ENCODE measurements around the gene ADARB2. TPM values are rescaled to one million over a fixed set of nuclear protein-coding genes. Genes with fewer than 3 reads are reported as not detected.

Gene ADARB2
- total RNA-seq, 1 donor from 2014 or later = not detected

DNA sequence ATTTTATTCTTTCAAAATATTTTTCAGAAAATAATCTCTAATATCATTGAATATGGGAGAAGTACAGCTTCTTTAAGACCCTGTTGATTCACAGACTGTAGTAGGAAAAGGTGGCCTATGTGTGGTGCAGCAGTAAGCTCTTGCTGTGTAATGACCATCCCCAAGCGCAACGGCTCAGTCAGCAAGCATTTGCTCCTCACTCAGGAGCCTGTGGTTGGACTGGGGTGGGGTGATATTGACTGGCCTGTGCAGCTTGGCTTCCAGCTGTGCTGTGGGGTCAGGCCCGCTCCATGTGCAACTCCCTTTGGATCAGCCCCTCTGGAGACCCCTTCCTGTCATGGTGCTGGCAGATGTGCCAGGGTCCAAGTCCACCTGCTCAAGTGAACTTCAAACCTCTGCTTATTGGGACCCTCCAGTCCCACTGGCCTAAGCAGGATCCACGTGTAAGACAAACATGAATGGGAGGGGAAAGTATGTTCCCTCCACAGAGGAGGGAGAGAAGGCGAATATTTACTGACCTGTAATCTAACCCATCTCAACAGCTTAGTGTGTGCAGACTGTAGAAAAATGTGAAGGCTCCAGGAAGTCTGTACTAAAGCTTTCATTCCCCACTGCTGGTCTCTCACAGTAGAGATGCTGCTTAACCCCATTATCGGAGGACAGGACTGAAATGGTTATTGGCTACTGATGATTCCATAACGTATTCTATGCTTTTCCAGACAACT lies 441.4 kb downstream of the ADARB2 start:
- no peaks in the 10 kb centered on the region for H3K27me3 ChIP-seq
- intact Hi-C loops (cut with DNase I) = no loop called here
- no peaks in the 10 kb centered on the region for H3K36me3 ChIP-seq
- H3K4me3 ChIP-seq = no peak overlapping the region
- no peaks in the 10 kb centered on the region for H3K9me3 ChIP-seq
- no peak overlapping the region for H3K27ac ChIP-seq
- TF ChIP-seq, protein P1, sequence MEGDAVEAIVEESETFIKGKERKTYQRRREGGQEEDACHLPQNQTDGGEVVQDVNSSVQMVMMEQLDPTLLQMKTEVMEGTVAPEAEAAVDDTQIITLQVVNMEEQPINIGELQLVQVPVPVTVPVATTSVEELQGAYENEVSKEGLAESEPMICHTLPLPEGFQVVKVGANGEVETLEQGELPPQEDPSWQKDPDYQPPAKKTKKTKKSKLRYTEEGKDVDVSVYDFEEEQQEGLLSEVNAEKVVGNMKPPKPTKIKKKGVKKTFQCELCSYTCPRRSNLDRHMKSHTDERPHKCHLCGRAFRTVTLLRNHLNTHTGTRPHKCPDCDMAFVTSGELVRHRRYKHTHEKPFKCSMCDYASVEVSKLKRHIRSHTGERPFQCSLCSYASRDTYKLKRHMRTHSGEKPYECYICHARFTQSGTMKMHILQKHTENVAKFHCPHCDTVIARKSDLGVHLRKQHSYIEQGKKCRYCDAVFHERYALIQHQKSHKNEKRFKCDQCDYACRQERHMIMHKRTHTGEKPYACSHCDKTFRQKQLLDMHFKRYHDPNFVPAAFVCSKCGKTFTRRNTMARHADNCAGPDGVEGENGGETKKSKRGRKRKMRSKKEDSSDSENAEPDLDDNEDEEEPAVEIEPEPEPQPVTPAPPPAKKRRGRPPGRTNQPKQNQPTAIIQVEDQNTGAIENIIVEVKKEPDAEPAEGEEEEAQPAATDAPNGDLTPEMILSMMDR (IDR thresholded peaks at IDR 0.05) = no peak
- H3K4me1 ChIP-seq = no peaks in the 10 kb centered on the region
- DNase-seq (ENCODE audit: low spot score in 2 of 2) = no peak

DNA sequence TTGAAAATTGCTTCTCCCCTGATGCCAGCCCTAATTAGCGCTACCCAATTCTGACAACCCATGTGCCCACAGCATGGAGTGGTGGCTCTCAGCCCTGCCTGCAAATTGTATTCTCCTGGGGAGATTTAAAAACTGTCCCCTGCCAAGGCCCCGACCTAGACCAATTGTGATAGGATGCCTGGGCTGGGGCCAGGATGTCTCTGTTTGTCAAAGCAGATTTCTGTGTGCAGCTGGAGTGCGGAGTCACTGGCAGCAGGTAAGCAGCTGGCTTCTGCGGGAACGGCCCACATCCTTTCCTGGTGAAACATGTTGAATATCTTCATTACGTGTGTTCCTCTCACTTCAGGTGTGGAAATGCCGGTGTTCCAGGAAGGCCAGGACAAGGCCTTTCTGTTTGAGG lies 442.6 kb downstream of the ADARB2 start:
- Histone ChIP-seq H3K27me3 (no peaks in the 10 kb centered on the region), H3K27ac (no peak overlapping the region), H3K4me1 (no peaks in the 10 kb centered on the region), H3K4me3 (no peak overlapping the region), H3K9me3 (no peaks in the 10 kb centered on the region), H3K36me3 (no peaks in the 10 kb centered on the region)
- no peak for DNase-seq (ENCODE audit: low spot score in 2 of 2)
- TF ChIP-seq, protein P1 (IDR thresholded peaks at IDR 0.05) = no peak
- intact Hi-C loops (cut with DNase I) = no loop called here

DNA sequence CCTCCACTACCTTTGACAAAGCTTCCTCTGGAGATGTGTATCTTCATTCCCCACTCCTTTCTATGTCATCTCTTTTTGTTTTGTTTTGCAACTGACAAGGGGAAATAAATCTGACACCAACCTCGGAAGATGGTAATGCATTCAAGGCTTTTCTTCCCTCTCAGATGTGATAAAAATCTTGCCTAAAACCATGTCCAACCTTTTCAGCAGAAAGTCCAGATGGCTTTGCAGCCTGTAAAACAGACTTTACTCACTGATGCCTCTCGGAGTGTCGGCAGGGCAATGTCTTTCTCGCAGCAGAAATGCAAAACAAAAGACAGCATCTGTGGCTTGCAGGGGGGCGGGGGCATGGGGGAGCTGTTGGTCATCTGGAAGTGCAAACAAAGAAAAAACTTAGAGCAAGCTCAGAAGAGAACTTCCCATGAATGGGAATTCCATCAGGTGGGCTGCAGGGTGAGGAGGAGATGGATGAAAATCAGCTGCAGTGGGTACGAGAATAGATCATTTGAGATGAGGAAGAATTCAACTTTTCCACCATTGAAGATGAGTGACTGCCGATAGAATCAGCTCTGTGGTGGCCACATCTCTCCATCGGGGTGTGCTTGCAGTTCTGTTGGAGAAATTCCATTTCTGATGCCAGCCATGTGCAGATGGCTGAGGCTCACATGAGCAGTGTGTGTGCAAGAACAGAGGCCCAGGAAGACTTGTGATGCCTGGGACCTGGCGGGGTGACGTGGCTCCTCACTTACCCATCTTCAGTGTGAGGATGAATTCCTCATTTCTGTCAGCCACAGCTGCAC lies 443.5 kb downstream of the ADARB2 start:
- Histone ChIP-seq H3K27me3 (no peaks in the 10 kb centered on the region), H3K36me3 (no peaks in the 10 kb centered on the region), H3K9me3 (no peaks in the 10 kb centered on the region), H3K27ac (no peak overlapping the region), H3K4me1 (no peaks in the 10 kb centered on the region), H3K4me3 (no peak overlapping the region)
- DNase-seq (ENCODE audit: low spot score in 2 of 2) = no peak
- intact Hi-C loops (cut with DNase I) = no loop called here
- TF ChIP-seq, protein P1 (IDR thresholded peaks at IDR 0.05) = no peak

GRCh38 chr10:1293157-1293556 lies 444.2 kb downstream of the ADARB2 start:
- Histone ChIP-seq H3K4me3 (no peak overlapping the region), H3K4me1 (no peaks in the 10 kb centered on the region), H3K9me3 (no peaks in the 10 kb centered on the region), H3K27me3 (no peaks in the 10 kb centered on the region), H3K36me3 (no peaks in the 10 kb centered on the region), H3K27ac (no peak overlapping the region)
- DNase-seq (ENCODE audit: low spot score in 2 of 2) = no peak
- TF ChIP-seq, protein P1 (IDR thresholded peaks at IDR 0.05) = no peak
- intact Hi-C loops (cut with DNase I) = no loop called here

GRCh38 chr10:1292611-1293031 lies 444.7 kb downstream of the ADARB2 start:
- H3K4me1 ChIP-seq = no peaks in the 10 kb centered on the region
- TF ChIP-seq, protein P1 (IDR thresholded peaks at IDR 0.05) = no peak
- intact Hi-C loops (cut with DNase I) = no loop called here
- DNase-seq (ENCODE audit: low spot score in 2 of 2) = no peak
- no peaks in the 10 kb centered on the region for H3K9me3 ChIP-seq
- no peaks in the 10 kb centered on the region for H3K36me3 ChIP-seq
- no peaks in the 10 kb centered on the region for H3K27me3 ChIP-seq
- H3K4me3 ChIP-seq = no peak overlapping the region
- H3K27ac ChIP-seq = no peak overlapping the region

All from ascending aorta (tissue), 2 donors.